ENCODE measurements around the gene QPCTL. TPM values are rescaled to one million over a fixed set of nuclear protein-coding genes. Genes with fewer than 3 reads are reported as not detected.

Gene QPCTL
- total and polyA plus RNA-seq, 2 of the 13 experiments (the other 11 are each of a cell fraction or from before 2014, with no cell fraction given), result 16.0 to 19.1 TPM

- no peak for TF ChIP-seq ZBTB40 (IDR thresholded peaks at IDR 0.05)
- TF ChIP-seq ZBTB40 (CRISPR knock-in tag; IDR thresholded peaks at IDR 0.05), result no peak
- no peak for TF ChIP-seq ZFP41 (CRISPR knock-in tag; IDR thresholded peaks at IDR 0.05; ENCODE audit: borderline replicate concordance)
- TF ChIP-seq ZNF224 (CRISPR knock-in tag; IDR thresholded peaks at IDR 0.05), result no peak
- TF ChIP-seq ADNP (CRISPR knock-in tag; IDR thresholded peaks at IDR 0.05), result no peak
- TF ChIP-seq ZEB1 (IDR thresholded peaks at IDR 0.05; ENCODE audit: insufficient replicate concordance, low read depth), result no peak
- peak; percentile 62 for TF ChIP-seq GABPB1 (CRISPR knock-in tag; IDR thresholded peaks at IDR 0.05)
- no peak for TF ChIP-seq ZNF451 (CRISPR knock-in tag; IDR thresholded peaks at IDR 0.05)
- no peak for TF ChIP-seq DMTF1 (CRISPR knock-in tag; IDR thresholded peaks at IDR 0.05)
- no peak for TF ChIP-seq NCOA2 (CRISPR knock-in tag; IDR thresholded peaks at IDR 0.05)
Observed at GRCh38 chr19:45667620-45668341, 24.7 kb upstream of the QPCTL start, which contains the start of gene GIPR (continued).
